SK-N-SH (cell line): ENCODE results near the gene TAMALIN. TPM values are rescaled to one million over a fixed set of nuclear protein-coding genes. Genes with fewer than 3 reads are reported as not detected.

Experiments
- CTCF ChIA-PET: fragments of 300-600, 350-600 bp; formaldehyde crosslinking; extraction: SDS; loops from one replicate; lab custom pipeline; 2021; lab: Yijun Ruan, JAX
- POLR2A ChIA-PET: fragments of 350-600 bp; sonication (Branson Sonifier 250); formaldehyde crosslinking; extraction: SDS; loops from one replicate; lab custom pipeline; 2020; ENCODE audit warnings: antibody characterized with exemption, inconsistent platforms; lab: Yijun Ruan, JAX
- DNase-seq: peaks from one replicate; pipeline ENCODE4 v3.0.0; 2012
- H2AFZ ChIP-seq: fragments of 200-600 bp; sonication (generic); 2 replicates; pipeline ENCODE4 v1.8.1; 2016; ENCODE audit warnings: antibody characterized with exemption, mild to moderate bottlenecking, low read depth
- H3F3A ChIP-seq: fragments of 200-600 bp; sonication (generic); replicated peaks from 2 replicates; pipeline ENCODE3; 2016; ENCODE audit warnings: antibody characterized with exemption, mild to moderate bottlenecking; ENCODE audit not compliant: insufficient read depth
- H3K27ac ChIP-seq, 2 experiments: fragments of 200-500 bp in 1 of 2; fragments of 200-600 bp in 1 of 2; sonication (Bioruptor generic) in 1 of 2; sonication (generic), shearing (Covaris generic) in 1 of 2; 2 replicates each; pipeline versions ENCODE4 v1.5.1 to v1.6.1; 2014 to 2016; ENCODE audit warnings: low read depth in 2 of 2, inconsistent platforms in 1 of 2, low read length in 1 of 2, mild to moderate bottlenecking in 1 of 2, mixed read lengths in 1 of 2
- H3K27me3 ChIP-seq: fragments of 200-600 bp; sonication (generic), shearing (Covaris generic); 2 replicates; pipeline ENCODE4 v1.6.1; 2016; ENCODE audit warnings: mixed run types; ENCODE audit not compliant: insufficient read depth
- H3K36me3 ChIP-seq, 2 experiments: fragments of 200-500 bp in 1 of 2; fragments of 200-600 bp in 1 of 2; sonication (Bioruptor generic) in 1 of 2; sonication (generic) in 1 of 2; replicated peaks in 1 of 2; 2 replicates each; pipeline versions ENCODE3 to v1.5.1; 2014 to 2016; ENCODE audit warnings: low read length in 1 of 2, mild to moderate bottlenecking in 1 of 2; ENCODE audit not compliant: insufficient read depth in 2 of 2, control insufficient read depth in 1 of 2
- H3K4me1 ChIP-seq, 2 experiments: fragments of 200-500 bp in 1 of 2; fragments of 200-600 bp in 1 of 2; sonication (Bioruptor generic) in 1 of 2; sonication (generic), shearing (Covaris generic) in 1 of 2; 2 replicates each; pipeline versions ENCODE4 v1.5.1 to v1.6.1; 2014 to 2016; ENCODE audit warnings: low read depth in 1 of 2, low read length in 1 of 2, mixed run types in 1 of 2; ENCODE audit not compliant: insufficient read depth in 2 of 2, control insufficient read depth in 1 of 2
- H3K4me2 ChIP-seq: fragments of 200-600 bp; sonication (generic), shearing (Covaris generic); 2 replicates; pipeline ENCODE4 v1.6.1; 2017; ENCODE audit warnings: mixed run types
- H3K4me3 ChIP-seq, 2 experiments: fragments of 200-500 bp in 1 of 2; fragments of 200-600 bp in 1 of 2; sonication (Bioruptor generic) in 1 of 2; sonication (generic), shearing (Covaris generic) in 1 of 2; 2 replicates each; pipeline versions ENCODE4 v1.5.1 to v1.8.1; 2014 to 2016; ENCODE audit warnings: low read depth in 2 of 2, inconsistent platforms in 1 of 2, low read length in 1 of 2, mild to moderate bottlenecking in 1 of 2, mixed read lengths in 1 of 2, moderate library complexity in 1 of 2
- H3K79me2 ChIP-seq: fragments of 200-600 bp; sonication (generic); 2 replicates; pipeline ENCODE4 v1.8.1; 2017; ENCODE audit warnings: mild to moderate bottlenecking; ENCODE audit not compliant: insufficient read depth
- H3K9ac ChIP-seq: fragments of 200-600 bp; sonication (generic); 2 replicates; pipeline ENCODE4 v1.6.1; 2017; ENCODE audit warnings: mixed run types
- H3K9me2 ChIP-seq: fragments of 200-600 bp; sonication (generic); 2 replicates; pipeline ENCODE4 v1.6.1; 2017; ENCODE audit warnings: mixed run types
- H3K9me3 ChIP-seq: fragments of 200-600 bp; sonication (generic); 2 replicates; pipeline ENCODE4 v1.6.1; 2017; ENCODE audit warnings: mixed run types, mild to moderate bottlenecking, moderate library complexity
- H4K20me1 ChIP-seq: fragments of 200-600 bp; sonication (generic); 2 replicates; pipeline ENCODE4 v1.6.1; 2017; ENCODE audit warnings: mild to moderate bottlenecking, mixed run types; ENCODE audit not compliant: insufficient read depth
- FOXJ3 ChIP-seq: sonication (generic); formaldehyde crosslinking; IDR thresholded peaks from 2 replicates; pipeline ENCODE4 v1.5.1; 2020; ENCODE audit warnings: mild to moderate bottlenecking, missing genetic modification reagents
- FOXM1 ChIP-seq: IDR thresholded peaks from 2 replicates; pipeline ENCODE4 v1.4.0; 2012; ENCODE audit warnings: low read depth, mild to moderate bottlenecking
- GABPA ChIP-seq: IDR thresholded peaks from 2 replicates; pipeline ENCODE4 v1.4.0; 2012; ENCODE audit warnings: low read depth, mild to moderate bottlenecking
- GATA2 ChIP-seq: sonication (generic); formaldehyde crosslinking; IDR thresholded peaks from 2 replicates; pipeline ENCODE4 v1.5.0; 2020; ENCODE audit warnings: mild to moderate bottlenecking, missing genetic modification reagents
- IRF3 ChIP-seq: fragments of 150-350 bp; IDR thresholded peaks from 2 replicates; pipeline ENCODE4 v1.6.1; 2016; ENCODE audit warnings: mild to moderate bottlenecking, low read depth, low read length
- JUND ChIP-seq: IDR thresholded peaks from 2 replicates; pipeline ENCODE4 v1.4.0; 2012
- MEF2A ChIP-seq: IDR thresholded peaks from 2 replicates; pipeline ENCODE4 v1.4.0; 2012; ENCODE audit warnings: low read depth, borderline replicate concordance
- NFIC ChIP-seq: IDR thresholded peaks from 2 replicates; pipeline ENCODE4 v1.4.0; 2012; ENCODE audit warnings: borderline replicate concordance
- NRF1 ChIP-seq: IDR thresholded peaks from 2 replicates; pipeline ENCODE4 v1.6.1; 2012; ENCODE audit warnings: low read depth, mild to moderate bottlenecking, low read length
- RXRA ChIP-seq: IDR thresholded peaks from 2 replicates; pipeline ENCODE4 v1.4.0; 2012; ENCODE audit warnings: low read depth, mild to moderate bottlenecking, borderline replicate concordance
- SMC3 ChIP-seq: IDR thresholded peaks from 2 replicates; pipeline ENCODE4 v1.6.1; 2012; ENCODE audit warnings: low read depth, low read length, improper control_type of control experiment
- TAF1 ChIP-seq: IDR thresholded peaks from 2 replicates; pipeline ENCODE4 v1.6.1; 2012; ENCODE audit warnings: low read depth, mild to moderate bottlenecking, low read length, moderate library complexity, borderline replicate concordance
- TEAD4 ChIP-seq: IDR thresholded peaks from 2 replicates; pipeline ENCODE4 v1.4.0; 2012; ENCODE audit warnings: mild to moderate bottlenecking, borderline replicate concordance; ENCODE audit not compliant: insufficient read depth
- YY1 ChIP-seq: IDR thresholded peaks from 2 replicates; pipeline ENCODE4 v1.4.0; 2012; ENCODE audit warnings: low read depth, mild to moderate bottlenecking
- ZBTB33 ChIP-seq: IDR thresholded peaks from 2 replicates; pipeline ENCODE4 v1.4.0; 2012; ENCODE audit warnings: low read depth, borderline replicate concordance
- WGBS: methylation state at CpG from one replicate; pipeline ENCODE4 v1.1.6; 2017; ENCODE audit warnings: low lambda C conversion rate; 5-methylcytosine and 5-hydroxymethylcytosine counted together
- polyA plus RNA-seq, 3 experiments: library from polyadenylated mRNA; depleted of rRNA; stranded (reverse); fragments of >200 nt; gene quantifications; 2 replicates each; pipeline ENCODE4 v1.2.3, GENCODE V29; 2012
- TF ChIP-seq, protein P1 (sequence below): fragments of 150-350 bp; IDR thresholded peaks from 2 replicates; pipeline ENCODE4 v1.6.1; 2017; ENCODE audit warnings: antibody characterized with exemption, low read length, low read depth, borderline replicate concordance
- TF ChIP-seq, protein P2 (sequence below): IDR thresholded peaks from 2 replicates; pipeline ENCODE4 v1.6.1; 2012; ENCODE audit warnings: mild to moderate bottlenecking, low read depth, low read length, moderate library complexity

The TAMALIN gene
- polyA plus RNA-seq, 1 of the 3 experiments (the other 2 are of a cell fraction) = 2.4 TPM

DNA sequence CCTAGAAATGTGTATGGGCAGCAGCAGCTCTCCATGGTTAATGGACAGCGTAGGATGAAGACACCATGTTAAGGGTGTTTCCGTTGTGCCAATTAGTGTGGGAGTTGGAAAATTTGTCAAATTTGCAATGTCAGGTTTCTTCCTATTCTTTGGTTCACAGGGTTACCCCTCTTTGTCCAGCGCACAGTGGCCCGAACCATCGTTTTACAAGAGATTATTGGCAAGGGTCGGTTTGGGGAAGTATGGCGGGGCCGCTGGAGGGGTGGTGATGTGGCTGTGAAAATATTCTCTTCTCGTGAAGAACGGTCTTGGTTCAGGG is 26.0 kb upstream of the TAMALIN start:
- TF ChIP-seq NRF1 (no peak), GABPA (no peak), YY1 (no peak), MEF2A (no peak), TEAD4 (no peak), JUND (no peak), RXRA (no peak), GATA2 (CRISPR knock-in tag) (no peak), IRF3 (no peak), ZBTB33 (no peak), FOXJ3 (CRISPR knock-in tag) (no peak)
- TF ChIP-seq, protein P1, sequence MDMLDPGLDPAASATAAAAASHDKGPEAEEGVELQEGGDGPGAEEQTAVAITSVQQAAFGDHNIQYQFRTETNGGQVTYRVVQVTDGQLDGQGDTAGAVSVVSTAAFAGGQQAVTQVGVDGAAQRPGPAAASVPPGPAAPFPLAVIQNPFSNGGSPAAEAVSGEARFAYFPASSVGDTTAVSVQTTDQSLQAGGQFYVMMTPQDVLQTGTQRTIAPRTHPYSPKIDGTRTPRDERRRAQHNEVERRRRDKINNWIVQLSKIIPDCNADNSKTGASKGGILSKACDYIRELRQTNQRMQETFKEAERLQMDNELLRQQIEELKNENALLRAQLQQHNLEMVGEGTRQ = no peak
- H3K9me3 ChIP-seq = no peaks in the 10 kb centered on the region
- no peak overlapping the region for H3K9ac ChIP-seq
- no peak overlapping the region for H2AFZ ChIP-seq
- H3F3A ChIP-seq = peaks cover 6% of the 10 kb centered on the region
- no peak for DNase-seq
- CTCF ChIA-PET = interaction anchor here (0.7 to 21.4 kb wide), 24 partner anchors 8 to 560 kb away, joined by 3 to 608 read pairs (median 4); partner anchors contain the start of genes ACVRL1 and ANKRD33
- no peaks in the 10 kb centered on the region for H3K4me1 ChIP-seq
- WGBS = 74% methylated on average over 10 of the region's 10 CpGs
- no peak overlapping the region for H3K4me3 ChIP-seq
- H3K27me3 ChIP-seq = no peaks in the 10 kb centered on the region
- no peaks in the 10 kb centered on the region for H3K79me2 ChIP-seq
- peaks cover 16 to 68% of the 10 kb centered on the region in 2 experiments for H3K36me3 ChIP-seq
- no peaks in the 10 kb centered on the region for H4K20me1 ChIP-seq
- H3K9me2 ChIP-seq = no peaks in the 10 kb centered on the region
- POLR2A ChIA-PET = no interaction called here
- H3K27ac ChIP-seq = peak overlapping the region in 1 of 2 experiments; percentile 13; a peak in 1 of 4 replicates
- no peak overlapping the region for H3K4me2 ChIP-seq

- 96% methylated on average over 5 of the region's 6 CpGs for WGBS
- H3K79me2 ChIP-seq = no peaks in the 10 kb centered on the region
Observed at GRCh38 chr12:51984657-51985056, 22.1 kb upstream of the TAMALIN start.

More at GRCh38 chr12:51984657-51985056, 22.1 kb upstream of the TAMALIN start:
- Histone ChIP-seq H4K20me1 (no peaks in the 10 kb centered on the region), H3K4me1 (no peaks in the 10 kb centered on the region), H3K27ac (no peak overlapping the region; a peak in 1 of 4 replicates), H3K9me2 (no peaks in the 10 kb centered on the region), H3K4me2 (no peak overlapping the region), H3K9me3 (no peaks in the 10 kb centered on the region), H2AFZ (no peak overlapping the region), H3F3A (peaks cover 5% of the 10 kb centered on the region), H3K36me3 (peaks cover 16 to 55% of the 10 kb centered on the region in 2 experiments), H3K4me3 (no peak overlapping the region), H3K27me3 (no peaks in the 10 kb centered on the region), H3K9ac (no peak overlapping the region)
- TF ChIP-seq, protein P2, sequence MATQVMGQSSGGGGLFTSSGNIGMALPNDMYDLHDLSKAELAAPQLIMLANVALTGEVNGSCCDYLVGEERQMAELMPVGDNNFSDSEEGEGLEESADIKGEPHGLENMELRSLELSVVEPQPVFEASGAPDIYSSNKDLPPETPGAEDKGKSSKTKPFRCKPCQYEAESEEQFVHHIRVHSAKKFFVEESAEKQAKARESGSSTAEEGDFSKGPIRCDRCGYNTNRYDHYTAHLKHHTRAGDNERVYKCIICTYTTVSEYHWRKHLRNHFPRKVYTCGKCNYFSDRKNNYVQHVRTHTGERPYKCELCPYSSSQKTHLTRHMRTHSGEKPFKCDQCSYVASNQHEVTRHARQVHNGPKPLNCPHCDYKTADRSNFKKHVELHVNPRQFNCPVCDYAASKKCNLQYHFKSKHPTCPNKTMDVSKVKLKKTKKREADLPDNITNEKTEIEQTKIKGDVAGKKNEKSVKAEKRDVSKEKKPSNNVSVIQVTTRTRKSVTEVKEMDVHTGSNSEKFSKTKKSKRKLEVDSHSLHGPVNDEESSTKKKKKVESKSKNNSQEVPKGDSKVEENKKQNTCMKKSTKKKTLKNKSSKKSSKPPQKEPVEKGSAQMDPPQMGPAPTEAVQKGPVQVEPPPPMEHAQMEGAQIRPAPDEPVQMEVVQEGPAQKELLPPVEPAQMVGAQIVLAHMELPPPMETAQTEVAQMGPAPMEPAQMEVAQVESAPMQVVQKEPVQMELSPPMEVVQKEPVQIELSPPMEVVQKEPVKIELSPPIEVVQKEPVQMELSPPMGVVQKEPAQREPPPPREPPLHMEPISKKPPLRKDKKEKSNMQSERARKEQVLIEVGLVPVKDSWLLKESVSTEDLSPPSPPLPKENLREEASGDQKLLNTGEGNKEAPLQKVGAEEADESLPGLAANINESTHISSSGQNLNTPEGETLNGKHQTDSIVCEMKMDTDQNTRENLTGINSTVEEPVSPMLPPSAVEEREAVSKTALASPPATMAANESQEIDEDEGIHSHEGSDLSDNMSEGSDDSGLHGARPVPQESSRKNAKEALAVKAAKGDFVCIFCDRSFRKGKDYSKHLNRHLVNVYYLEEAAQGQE = no peak
- TF ChIP-seq GATA2 (CRISPR knock-in tag) = no peak
- TF ChIP-seq GABPA = no peak
- no peak for TF ChIP-seq SMC3
- TF ChIP-seq JUND = no peak
- TF ChIP-seq FOXM1 = no peak
- TF ChIP-seq NFIC = no peak
- no peak for TF ChIP-seq RXRA
- no peak for TF ChIP-seq TAF1
- CTCF ChIA-PET = interaction anchor here (0.6 to 21.4 kb wide), 8 partner anchors 9 to 99 kb away, joined by 3 to 608 read pairs (median 20); partner anchors contain the start of genes ANKRD33 and TAMALIN
- POLR2A ChIA-PET = no interaction called here
- no peak for DNase-seq
